ENCODE data around the gene OPHN1.

- TF ChIP-seq, protein P1, sequence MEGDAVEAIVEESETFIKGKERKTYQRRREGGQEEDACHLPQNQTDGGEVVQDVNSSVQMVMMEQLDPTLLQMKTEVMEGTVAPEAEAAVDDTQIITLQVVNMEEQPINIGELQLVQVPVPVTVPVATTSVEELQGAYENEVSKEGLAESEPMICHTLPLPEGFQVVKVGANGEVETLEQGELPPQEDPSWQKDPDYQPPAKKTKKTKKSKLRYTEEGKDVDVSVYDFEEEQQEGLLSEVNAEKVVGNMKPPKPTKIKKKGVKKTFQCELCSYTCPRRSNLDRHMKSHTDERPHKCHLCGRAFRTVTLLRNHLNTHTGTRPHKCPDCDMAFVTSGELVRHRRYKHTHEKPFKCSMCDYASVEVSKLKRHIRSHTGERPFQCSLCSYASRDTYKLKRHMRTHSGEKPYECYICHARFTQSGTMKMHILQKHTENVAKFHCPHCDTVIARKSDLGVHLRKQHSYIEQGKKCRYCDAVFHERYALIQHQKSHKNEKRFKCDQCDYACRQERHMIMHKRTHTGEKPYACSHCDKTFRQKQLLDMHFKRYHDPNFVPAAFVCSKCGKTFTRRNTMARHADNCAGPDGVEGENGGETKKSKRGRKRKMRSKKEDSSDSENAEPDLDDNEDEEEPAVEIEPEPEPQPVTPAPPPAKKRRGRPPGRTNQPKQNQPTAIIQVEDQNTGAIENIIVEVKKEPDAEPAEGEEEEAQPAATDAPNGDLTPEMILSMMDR (conservative IDR thresholded peaks at IDR 0.05), result no peak
- no peak for TF ChIP-seq ZFX (IDR thresholded peaks at IDR 0.05)
Measured at GRCh38 chrX:68365341-68365740, 68.0 kb downstream of the OPHN1 start.

Measured in C4-2B (cell line).